HepG2 (cell line): ENCODE results near the gene ARHGAP26.

Source experiments
- FOSL2 ChIP-seq: sonication (generic); formaldehyde crosslinking; IDR thresholded peaks from 2 replicates; pipeline ENCODE4 v1.4.0; 2020; ENCODE audit warnings: missing genetic modification reagents
- HMGA1 ChIP-seq: sonication (generic); formaldehyde crosslinking; conservative IDR thresholded peaks from 2 replicates; pipeline ENCODE4 v1.4.0; 2020; ENCODE audit warnings: missing genetic modification reagents
- SALL2 ChIP-seq: sonication (generic); formaldehyde crosslinking; IDR thresholded peaks from 2 replicates; pipeline ENCODE4 v1.8.1; 2023; ENCODE audit warnings: mild to moderate bottlenecking, missing genetic modification reagents, inconsistent platforms
- TCF12 ChIP-seq, 2 experiments: fragments of 450-650 bp in 1 of 2; sonication (generic) in 1 of 2; formaldehyde crosslinking in 1 of 2; IDR thresholded peaks; 2 replicates each; pipeline versions ENCODE4 v1.6.1 to v1.8.0; 2017 to 2022; ENCODE audit warnings: antibody characterized with exemption in 1 of 2, mild to moderate bottlenecking in 1 of 2, missing genetic modification reagents in 1 of 2, moderate library complexity in 1 of 2
- ZNF589 ChIP-seq: sonication (generic); formaldehyde crosslinking; conservative IDR thresholded peaks from 2 replicates; pipeline ENCODE4 v1.8.0; 2022; ENCODE audit warnings: mild to moderate bottlenecking, moderate library complexity, missing genetic modification reagents

- TF ChIP-seq ZNF589: no peak
- no peak for TF ChIP-seq TCF12 (IDR thresholded peaks at IDR 0.05)
- TF ChIP-seq TCF12 (CRISPR knock-in tag; IDR thresholded peaks at IDR 0.05): no peak
- no peak for TF ChIP-seq SALL2 (CRISPR knock-in tag)
- TF ChIP-seq FOSL2: no peak
- no peak for TF ChIP-seq HMGA1 (CRISPR knock-in tag)
These were observed 62.1 kb downstream of the ARHGAP26 start for GRCh38 chr5:142832263-142832662.
